Neural progenitor cell (in vitro differentiated cells): ENCODE data around the gene GPD2.

Experiments
- EZH2phosphoT487 ChIP-seq: fragments of 200-600 bp; sonication (generic); IDR thresholded peaks from 2 replicates; pipeline ENCODE4 v1.6.1; 2017; ENCODE audit warnings: antibody characterized with exemption
- TF ChIP-seq, protein P1 (sequence below): fragments of 200-600 bp; sonication (generic); IDR thresholded peaks from 2 replicates; pipeline ENCODE4 v1.5.1; 2017; ENCODE audit warnings: antibody characterized with exemption, mild to moderate bottlenecking

DNA sequence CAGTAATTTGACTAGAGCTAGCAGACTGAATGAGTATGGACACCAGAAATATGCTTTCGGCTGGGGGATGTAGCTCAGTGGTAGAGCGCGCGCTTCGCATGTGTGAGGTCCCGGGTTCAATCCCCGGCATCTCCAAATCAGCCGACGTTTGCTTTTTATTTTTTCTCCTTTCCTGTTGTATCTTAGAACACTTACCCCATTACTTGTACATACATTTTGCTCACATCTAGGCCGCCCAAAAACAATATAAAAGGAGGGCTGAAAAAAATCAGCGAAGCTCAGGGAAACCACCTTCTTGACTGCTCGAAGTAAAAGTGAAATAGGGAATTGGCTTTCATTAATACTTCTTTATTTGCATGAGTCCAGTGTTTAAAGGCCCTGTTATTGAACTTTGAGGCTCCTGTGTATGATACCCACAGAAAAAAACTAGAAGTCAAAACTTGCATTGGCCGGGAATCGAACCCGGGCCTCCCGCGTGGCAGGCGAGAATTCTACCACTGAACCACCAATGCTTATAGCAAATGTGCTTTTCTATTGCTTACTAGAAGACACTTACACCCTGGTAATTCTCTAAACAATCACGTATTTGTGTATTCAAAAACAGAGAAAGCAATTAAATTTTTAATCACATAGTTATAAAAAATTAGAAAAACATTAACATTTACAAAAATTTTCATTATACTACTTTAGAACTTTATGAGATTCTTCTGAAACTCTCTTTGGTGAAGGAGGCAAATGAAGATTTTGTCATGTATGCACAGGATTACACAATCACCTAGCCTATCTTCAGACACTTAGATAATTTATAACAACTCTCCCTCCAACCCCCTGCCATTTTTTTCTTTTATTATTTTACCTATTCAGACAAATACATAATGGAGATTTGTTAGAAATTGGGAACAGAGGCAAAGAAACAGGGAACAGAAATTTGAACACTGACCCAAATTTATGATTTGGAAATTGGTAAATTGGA lies 35.2 kb upstream of the GPD2 start:
- TF ChIP-seq, protein P1, sequence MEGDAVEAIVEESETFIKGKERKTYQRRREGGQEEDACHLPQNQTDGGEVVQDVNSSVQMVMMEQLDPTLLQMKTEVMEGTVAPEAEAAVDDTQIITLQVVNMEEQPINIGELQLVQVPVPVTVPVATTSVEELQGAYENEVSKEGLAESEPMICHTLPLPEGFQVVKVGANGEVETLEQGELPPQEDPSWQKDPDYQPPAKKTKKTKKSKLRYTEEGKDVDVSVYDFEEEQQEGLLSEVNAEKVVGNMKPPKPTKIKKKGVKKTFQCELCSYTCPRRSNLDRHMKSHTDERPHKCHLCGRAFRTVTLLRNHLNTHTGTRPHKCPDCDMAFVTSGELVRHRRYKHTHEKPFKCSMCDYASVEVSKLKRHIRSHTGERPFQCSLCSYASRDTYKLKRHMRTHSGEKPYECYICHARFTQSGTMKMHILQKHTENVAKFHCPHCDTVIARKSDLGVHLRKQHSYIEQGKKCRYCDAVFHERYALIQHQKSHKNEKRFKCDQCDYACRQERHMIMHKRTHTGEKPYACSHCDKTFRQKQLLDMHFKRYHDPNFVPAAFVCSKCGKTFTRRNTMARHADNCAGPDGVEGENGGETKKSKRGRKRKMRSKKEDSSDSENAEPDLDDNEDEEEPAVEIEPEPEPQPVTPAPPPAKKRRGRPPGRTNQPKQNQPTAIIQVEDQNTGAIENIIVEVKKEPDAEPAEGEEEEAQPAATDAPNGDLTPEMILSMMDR: no peak
- no peak for TF ChIP-seq EZH2phosphoT487
